DND-41 (cell line): ENCODE measurements around the gene TAB2.

Experiments
- ATAC-seq: fragments of 200-7000 bp; cut with Tn5 transposase; 3 replicates; pipeline ENCODE4 v1.9.1; 2021; ENCODE audit warnings: low read depth; ENCODE audit not compliant: insufficient read depth
- DNase-seq: peaks from one replicate; pipeline ENCODE4 v3.0.0-alpha.2; 2020
- H2AFZ ChIP-seq: 2 replicates; pipeline ENCODE4 v1.6.0; 2012; ENCODE audit warnings: low read depth, low read length
- H3K27ac ChIP-seq: 2 replicates; pipeline ENCODE4 v1.5.1; 2012; ENCODE audit warnings: low read length, inconsistent platforms
- H3K27me3 ChIP-seq: fragments of 200-600 bp; sonication (generic); 2 replicates; pipeline ENCODE4 v1.6.0; 2012; ENCODE audit warnings: low read length, mild to moderate bottlenecking, inconsistent platforms; ENCODE audit not compliant: insufficient read depth, poor library complexity
- H3K36me3 ChIP-seq: 2 replicates; pipeline ENCODE4 v1.5.1; 2012; ENCODE audit warnings: low read length, inconsistent platforms; ENCODE audit not compliant: insufficient read depth
- H3K4me1 ChIP-seq: 2 replicates; pipeline ENCODE4 v1.5.1; 2012; ENCODE audit warnings: mild to moderate bottlenecking, low read length; ENCODE audit not compliant: insufficient read depth
- H3K4me2 ChIP-seq: 2 replicates; pipeline ENCODE4 v1.6.0; 2012; ENCODE audit warnings: mild to moderate bottlenecking, moderate library complexity, low read length, inconsistent platforms; ENCODE audit not compliant: insufficient read depth
- H3K4me3 ChIP-seq, 2 experiments: fragments of 200-600 bp in 1 of 2; shearing (Covaris generic) in 1 of 2; 2 replicates each; pipeline ENCODE4 v1.5.1; 2012 to 2016; ENCODE audit warnings: inconsistent platforms in 2 of 2, low read length in 2 of 2, mild to moderate bottlenecking in 2 of 2, low read depth in 1 of 2, moderate library complexity in 1 of 2
- H3K79me2 ChIP-seq: 2 replicates; pipeline ENCODE4 v1.6.0; 2012; ENCODE audit warnings: low read length, inconsistent platforms; ENCODE audit not compliant: insufficient read depth
- H3K9ac ChIP-seq: 2 replicates; pipeline ENCODE4 v1.6.0; 2012; ENCODE audit warnings: low read depth, mild to moderate bottlenecking, inconsistent platforms, low read length, moderate library complexity
- H3K9me3 ChIP-seq: 2 replicates; pipeline ENCODE4 v1.5.1; 2012; ENCODE audit warnings: low read length, moderate library complexity, mild to moderate bottlenecking, inconsistent platforms; ENCODE audit not compliant: insufficient read depth, severe bottlenecking
- H4K20me1 ChIP-seq: 2 replicates; pipeline ENCODE4 v1.6.0; 2012; ENCODE audit warnings: low read length; ENCODE audit not compliant: insufficient read depth
- CTCF ChIP-seq: IDR thresholded peaks from 2 replicates; pipeline ENCODE4 v1.5.1; 2012; ENCODE audit warnings: borderline replicate concordance, low read length, moderate library complexity, mild to moderate bottlenecking; ENCODE audit not compliant: poor library complexity, severe bottlenecking; ENCODE audit errors: extremely low read depth
- EZH2 ChIP-seq: IDR thresholded peaks from 3 replicates; pipeline ENCODE4 v1.6.1; 2012; ENCODE audit warnings: borderline replicate concordance, low read depth, mild to moderate bottlenecking, moderate library complexity, low read length, inconsistent platforms; ENCODE audit not compliant: severe bottlenecking

TAB2 gene

GRCh38 chr6:149439626-149440025 lies 122.1 kb downstream of the TAB2 start:
- no peak overlapping the region for H3K4me3 ChIP-seq
- TF ChIP-seq EZH2 = no peak
- no peak for TF ChIP-seq CTCF
- H3K4me2 ChIP-seq = no peak overlapping the region
- no peak overlapping the region for H2AFZ ChIP-seq
- ATAC-seq (no peak), DNase-seq (no peak)
- no peak overlapping the region for H3K9ac ChIP-seq
- H3K9me3 ChIP-seq = no peaks in the 10 kb centered on the region
- H3K79me2 ChIP-seq = no peaks in the 10 kb centered on the region
- H3K36me3 ChIP-seq = no peaks in the 10 kb centered on the region
- H4K20me1 ChIP-seq = no peaks in the 10 kb centered on the region
- H3K4me1 ChIP-seq = no peaks in the 10 kb centered on the region
- no peak overlapping the region for H3K27ac ChIP-seq
- H3K27me3 ChIP-seq = no peaks in the 10 kb centered on the region

- no peaks in the 10 kb centered on the region for H3K9me3 ChIP-seq
- no peak overlapping the region for H3K4me3 ChIP-seq
- H3K27ac ChIP-seq = no peak overlapping the region
- no peaks in the 10 kb centered on the region for H4K20me1 ChIP-seq
- TF ChIP-seq CTCF = no peak
- TF ChIP-seq EZH2 = no peak
- no peak overlapping the region for H3K4me2 ChIP-seq
- H3K27me3 ChIP-seq = no peaks in the 10 kb centered on the region
- no peaks in the 10 kb centered on the region for H3K79me2 ChIP-seq
- DNase-seq (peak; percentile 24), ATAC-seq (peak; percentile 66)
- H3K4me1 ChIP-seq = no peaks in the 10 kb centered on the region
- no peak overlapping the region for H2AFZ ChIP-seq
- no peaks in the 10 kb centered on the region for H3K36me3 ChIP-seq
- no peak overlapping the region for H3K9ac ChIP-seq
These were observed 123.5 kb downstream of the TAB2 start for GRCh38 chr6:149440735-149441671.

- no peak for TF ChIP-seq CTCF
- TF ChIP-seq EZH2 = no peak
- Histone ChIP-seq H3K4me1 (no peaks in the 10 kb centered on the region), H3K9ac (no peak overlapping the region), H3K79me2 (no peaks in the 10 kb centered on the region), H2AFZ (no peak overlapping the region), H3K4me2 (no peak overlapping the region), H3K27me3 (no peaks in the 10 kb centered on the region), H3K27ac (no peak overlapping the region), H3K4me3 (no peak overlapping the region), H3K9me3 (no peaks in the 10 kb centered on the region), H4K20me1 (no peaks in the 10 kb centered on the region), H3K36me3 (no peaks in the 10 kb centered on the region)
- DNase-seq = no peak
- no peak for ATAC-seq
These were observed 124.2 kb downstream of the TAB2 start for GRCh38 chr6:149441740-149442139.
